ENCODE measurements around the gene APBB2. TPM values are rescaled to one million over a fixed set of nuclear protein-coding genes. Genes with fewer than 3 reads are reported as not detected.
A peak's percentile ranks its signal among the peaks of the same experiment; 100 is the strongest.

APBB2 gene
- total and polyA plus RNA-seq, 12 donors = 5.2 to 35.4 (median 26.3) TPM

DNA sequence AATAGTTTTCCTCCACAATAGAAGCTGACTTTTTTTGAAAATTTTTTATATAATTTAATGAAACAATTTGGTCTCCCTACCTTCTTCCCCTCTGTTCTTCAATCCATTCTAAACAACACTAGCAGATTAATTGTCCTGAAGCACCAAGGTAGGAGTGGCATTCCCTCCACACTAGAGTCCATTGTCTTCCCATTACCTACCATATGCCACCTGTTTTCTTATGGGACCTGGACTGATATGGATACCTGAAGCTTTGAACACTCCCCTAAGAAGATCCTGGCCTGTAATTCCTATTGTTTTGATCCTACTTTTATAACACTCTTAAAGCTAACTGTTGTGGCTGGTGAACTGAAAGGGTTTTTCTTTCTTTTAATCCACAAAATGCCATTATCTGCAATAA is 92.0 kb downstream of the APBB2 start:
- Histone ChIP-seq H3K27ac (no peak overlapping the region), H3K4me1 (peaks cover 8 to 48% (median 14%) of the 10 kb centered on the region in 9 donors), H3K27me3 (no peaks in the 10 kb centered on the region), H3K9me3 (no peaks in the 10 kb centered on the region), H3K36me3 (peaks cover 0 to 5% (median 0%) of the 10 kb centered on the region in 9 donors), H3K4me3 (no peak overlapping the region)
- ATAC-seq = no peak
- no peak for DNase-seq
- intact Hi-C loops (cut with DNase I) = no loop called here
- TF ChIP-seq, protein P1, sequence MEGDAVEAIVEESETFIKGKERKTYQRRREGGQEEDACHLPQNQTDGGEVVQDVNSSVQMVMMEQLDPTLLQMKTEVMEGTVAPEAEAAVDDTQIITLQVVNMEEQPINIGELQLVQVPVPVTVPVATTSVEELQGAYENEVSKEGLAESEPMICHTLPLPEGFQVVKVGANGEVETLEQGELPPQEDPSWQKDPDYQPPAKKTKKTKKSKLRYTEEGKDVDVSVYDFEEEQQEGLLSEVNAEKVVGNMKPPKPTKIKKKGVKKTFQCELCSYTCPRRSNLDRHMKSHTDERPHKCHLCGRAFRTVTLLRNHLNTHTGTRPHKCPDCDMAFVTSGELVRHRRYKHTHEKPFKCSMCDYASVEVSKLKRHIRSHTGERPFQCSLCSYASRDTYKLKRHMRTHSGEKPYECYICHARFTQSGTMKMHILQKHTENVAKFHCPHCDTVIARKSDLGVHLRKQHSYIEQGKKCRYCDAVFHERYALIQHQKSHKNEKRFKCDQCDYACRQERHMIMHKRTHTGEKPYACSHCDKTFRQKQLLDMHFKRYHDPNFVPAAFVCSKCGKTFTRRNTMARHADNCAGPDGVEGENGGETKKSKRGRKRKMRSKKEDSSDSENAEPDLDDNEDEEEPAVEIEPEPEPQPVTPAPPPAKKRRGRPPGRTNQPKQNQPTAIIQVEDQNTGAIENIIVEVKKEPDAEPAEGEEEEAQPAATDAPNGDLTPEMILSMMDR (IDR thresholded peaks at IDR 0.05) = no peak

DNA sequence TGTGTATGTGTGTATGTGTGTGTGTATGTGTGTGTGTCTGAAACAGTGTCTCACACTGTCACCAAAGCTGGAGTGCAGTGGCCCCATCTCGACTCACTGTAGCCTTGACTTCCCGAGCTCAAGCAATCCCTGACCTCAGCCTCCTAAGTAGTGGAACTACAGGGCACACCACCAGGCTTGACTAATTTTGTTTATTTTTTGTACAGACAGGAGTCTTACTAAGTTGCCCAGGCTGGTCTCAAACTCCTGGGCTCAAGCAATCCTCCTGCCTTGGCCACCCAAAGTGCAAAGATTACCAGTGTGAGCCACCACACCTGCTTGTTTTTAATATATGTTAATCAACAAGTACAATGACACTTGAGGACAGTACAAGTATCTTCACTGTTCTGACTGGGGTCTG is 92.4 kb downstream of the APBB2 start:
- Histone ChIP-seq H3K4me1 (peaks cover 8 to 48% (median 14%) of the 10 kb centered on the region in 9 donors), H3K36me3 (peaks cover 0 to 9% (median 0%) of the 10 kb centered on the region in 9 donors), H3K4me3 (no peak overlapping the region), H3K27ac (no peak overlapping the region), H3K9me3 (no peaks in the 10 kb centered on the region), H3K27me3 (no peaks in the 10 kb centered on the region)
- 97 to 98% methylated on average over 2 of the region's 2 CpGs for WGBS, 2 donors
- intact Hi-C loops (cut with DNase I) = no loop called here
- TF ChIP-seq, protein P1 (IDR thresholded peaks at IDR 0.05) = no peak
- DNase-seq = no peak
- ATAC-seq = no peak

DNA sequence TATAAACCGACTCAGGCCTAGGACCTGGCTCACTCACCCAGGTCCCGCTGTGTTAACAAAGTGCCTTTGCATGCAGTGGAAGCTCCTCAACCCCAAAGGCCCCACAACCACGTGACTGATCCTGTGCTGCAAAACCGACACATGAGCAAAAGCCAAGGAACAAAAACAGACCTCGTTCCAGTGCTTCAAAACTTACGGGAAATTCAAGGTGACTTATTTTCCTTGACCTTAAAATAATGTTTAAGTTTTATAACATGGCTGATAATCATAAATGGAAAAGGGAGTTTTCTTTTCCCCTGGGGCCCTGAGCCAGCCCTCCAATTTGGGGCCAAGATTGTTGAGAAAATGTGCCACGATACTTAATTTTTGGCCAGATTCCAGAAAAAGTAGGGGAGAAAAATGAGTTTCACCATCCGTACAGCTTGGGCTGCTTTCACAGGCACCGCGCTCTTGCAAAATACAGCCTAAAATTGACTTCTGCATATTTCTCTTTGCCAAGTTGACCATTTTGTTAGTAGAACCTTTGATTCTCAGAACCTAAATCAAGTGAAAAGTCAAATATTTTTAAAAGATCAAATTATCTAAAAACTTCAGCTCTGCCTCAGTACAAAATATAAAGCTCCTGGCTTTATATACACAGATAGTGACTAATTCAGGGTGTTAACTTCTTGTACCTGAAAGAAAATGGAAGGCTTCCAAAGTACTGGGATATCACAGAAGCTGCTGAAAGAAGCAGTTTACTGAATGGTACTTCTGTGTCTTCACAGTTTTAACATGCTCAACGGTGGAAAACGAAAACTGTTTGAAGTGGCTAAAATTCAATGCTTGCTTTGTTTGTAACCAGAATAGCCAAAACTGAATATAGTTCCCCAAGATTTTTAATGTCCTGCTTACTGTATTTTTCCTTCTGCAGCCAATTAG is 93.8 kb downstream of the APBB2 start:
- peak; percentile 60 to 82 (median 72) for ATAC-seq
- DNase-seq = peak in 1 of 2 donors; percentile 27
- Histone ChIP-seq H3K27ac (peak overlapping the region in 5 of 10 donors; percentile 8 to 56 (median 48)), H3K27me3 (no peaks in the 10 kb centered on the region), H3K4me1 (peaks cover 5 to 39% (median 13%) of the 10 kb centered on the region in 9 donors), H3K4me3 (peak overlapping the region in 4 of 10 donors; percentile 2 to 17 (median 12)), H3K36me3 (peaks cover 0 to 12% (median 0%) of the 10 kb centered on the region in 9 donors), H3K9me3 (peaks cover 0 to 6% (median 0%) of the 10 kb centered on the region in 11 donors)
- TF ChIP-seq, protein P1 (IDR thresholded peaks at IDR 0.05) = no peak
- intact Hi-C loops (cut with DNase I) = no loop called here
- WGBS, 2 donors = 48 to 59% methylated on average over 12 of the region's 12 CpGs

DNA sequence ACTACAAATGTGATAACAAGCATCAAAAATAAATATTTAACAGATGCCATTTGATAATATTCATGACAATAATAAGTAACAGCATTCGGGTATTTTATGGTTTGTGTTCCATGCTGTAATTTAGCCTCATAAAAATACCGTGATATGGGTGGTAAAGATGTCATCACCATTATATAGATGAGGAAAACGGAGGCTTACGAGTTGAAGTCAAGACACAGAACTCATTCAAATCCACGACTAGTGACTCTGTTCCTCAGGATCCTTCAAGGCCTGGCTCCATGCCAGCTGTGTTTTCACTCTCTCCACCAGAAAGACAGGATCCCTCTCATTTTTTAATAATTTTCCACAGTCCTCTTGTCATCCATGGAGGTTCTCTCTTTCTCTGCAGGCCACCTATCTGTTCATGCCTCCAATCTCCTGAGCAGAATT is 94.5 kb downstream of the APBB2 start:
- Histone ChIP-seq H3K36me3 (peaks cover 0 to 12% (median 0%) of the 10 kb centered on the region in 9 donors), H3K9me3 (peaks cover 0 to 13% (median 0%) of the 10 kb centered on the region in 11 donors), H3K27ac (peak overlapping the region in 5 of 10 donors; percentile 8 to 56 (median 48)), H3K27me3 (no peaks in the 10 kb centered on the region), H3K4me3 (peak overlapping the region in 2 of 10 donors; percentile 2 to 10), H3K4me1 (peaks cover 4 to 33% (median 13%) of the 10 kb centered on the region in 9 donors)
- WGBS, 2 donors = 72 to 81% methylated on average over 5 of the region's 5 CpGs
- DNase-seq (peak in 1 of 2 donors; percentile 26), ATAC-seq (peak in 5 of 8 donors; percentile 11 to 47 (median 38))
- TF ChIP-seq, protein P1 (IDR thresholded peaks at IDR 0.05) = no peak
- intact Hi-C loops (cut with DNase I) = no loop called here

Data from heart right ventricle (tissue), 16 donors.